ENCODE measurements around the gene CELSR1.

Gene CELSR1

DNA sequence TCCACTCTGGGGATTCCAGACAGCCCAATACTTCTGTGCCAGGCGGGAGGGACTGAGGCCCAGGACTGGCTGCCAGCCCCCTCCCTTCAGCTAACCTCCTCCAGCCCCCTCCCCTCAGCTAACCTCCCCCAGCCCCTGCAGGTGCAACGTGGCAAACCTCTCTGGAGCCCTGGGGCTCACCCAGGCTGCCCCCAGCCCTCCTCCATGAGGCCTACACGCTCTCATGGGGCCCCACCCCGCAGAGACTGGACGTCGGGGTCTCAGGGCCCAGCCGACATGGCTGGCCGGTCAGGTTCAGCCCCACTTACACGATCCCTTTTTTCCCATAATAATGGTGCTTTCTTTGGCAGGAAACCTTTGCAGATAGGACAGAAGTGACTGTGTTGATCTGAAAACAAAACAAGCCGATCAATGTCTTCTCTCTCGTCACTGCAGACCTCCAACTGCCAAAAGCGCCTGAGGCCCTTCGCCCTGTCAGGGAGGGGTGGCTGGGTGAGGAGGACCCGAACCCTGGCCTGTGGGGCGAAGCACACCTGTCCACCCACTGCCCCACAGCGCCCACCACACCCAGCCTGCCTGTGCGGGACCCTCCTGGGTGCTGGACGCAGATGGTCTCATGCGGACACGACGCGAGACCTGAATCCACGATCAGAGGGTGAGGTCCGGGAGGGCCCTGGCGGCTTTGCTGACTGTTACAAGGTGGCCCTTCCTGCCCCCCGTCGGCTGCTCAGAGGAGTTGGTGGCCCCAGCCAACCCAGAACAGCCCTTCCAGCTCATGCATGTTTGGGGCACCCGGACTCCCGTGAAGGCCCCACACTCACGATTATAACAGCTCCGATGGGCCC, 168.3 kb downstream of the CELSR1 start:
- no peak overlapping the region for H3K4me3 Mint-ChIP-seq
- peaks cover 3% of the 10 kb centered on the region for H3K36me3 Mint-ChIP-seq (ENCODE audit: low read depth)
- peaks cover 7% of the 10 kb centered on the region for H3K4me1 Mint-ChIP-seq
- no peak overlapping the region for H3K27ac Mint-ChIP-seq
- TF ChIP-seq, protein P1, sequence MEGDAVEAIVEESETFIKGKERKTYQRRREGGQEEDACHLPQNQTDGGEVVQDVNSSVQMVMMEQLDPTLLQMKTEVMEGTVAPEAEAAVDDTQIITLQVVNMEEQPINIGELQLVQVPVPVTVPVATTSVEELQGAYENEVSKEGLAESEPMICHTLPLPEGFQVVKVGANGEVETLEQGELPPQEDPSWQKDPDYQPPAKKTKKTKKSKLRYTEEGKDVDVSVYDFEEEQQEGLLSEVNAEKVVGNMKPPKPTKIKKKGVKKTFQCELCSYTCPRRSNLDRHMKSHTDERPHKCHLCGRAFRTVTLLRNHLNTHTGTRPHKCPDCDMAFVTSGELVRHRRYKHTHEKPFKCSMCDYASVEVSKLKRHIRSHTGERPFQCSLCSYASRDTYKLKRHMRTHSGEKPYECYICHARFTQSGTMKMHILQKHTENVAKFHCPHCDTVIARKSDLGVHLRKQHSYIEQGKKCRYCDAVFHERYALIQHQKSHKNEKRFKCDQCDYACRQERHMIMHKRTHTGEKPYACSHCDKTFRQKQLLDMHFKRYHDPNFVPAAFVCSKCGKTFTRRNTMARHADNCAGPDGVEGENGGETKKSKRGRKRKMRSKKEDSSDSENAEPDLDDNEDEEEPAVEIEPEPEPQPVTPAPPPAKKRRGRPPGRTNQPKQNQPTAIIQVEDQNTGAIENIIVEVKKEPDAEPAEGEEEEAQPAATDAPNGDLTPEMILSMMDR (IDR thresholded peaks at IDR 0.05; ENCODE audit: unreplicated experiment in 3 of 3): no peak
- H3K27me3 Mint-ChIP-seq (ENCODE audit: low read depth): peaks cover 4% of the 10 kb centered on the region
- peaks cover under 1% of the 10 kb centered on the region for H3K9me3 Mint-ChIP-seq

DNA sequence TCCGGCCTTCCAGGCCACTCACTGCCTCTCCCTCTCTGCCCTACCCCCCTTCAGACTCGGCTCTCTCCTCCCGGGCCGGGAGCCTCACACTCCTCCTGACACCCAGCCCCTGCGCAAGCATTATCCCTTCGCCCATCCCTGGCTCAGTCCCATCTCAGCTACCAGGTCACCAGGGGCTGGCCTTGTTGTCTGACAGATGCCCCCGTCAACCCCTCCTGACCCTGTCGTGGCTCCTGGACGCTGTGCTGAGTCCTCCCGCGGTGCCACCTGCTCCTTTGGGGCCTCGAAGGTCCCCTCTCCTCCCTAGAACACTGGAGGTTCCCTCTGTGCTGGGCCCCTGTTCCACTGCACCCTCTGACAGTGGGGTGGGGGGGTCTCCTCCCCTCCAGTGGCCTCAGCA, 169.0 kb downstream of the CELSR1 start:
- Mint-ChIP-seq H3K9me3 (no peaks in the 10 kb centered on the region), H3K36me3 (ENCODE audit: low read depth) (peaks cover 3% of the 10 kb centered on the region), H3K4me3 (no peak overlapping the region), H3K27me3 (ENCODE audit: low read depth) (peaks cover 4% of the 10 kb centered on the region), H3K27ac (no peak overlapping the region), H3K4me1 (peaks cover 5% of the 10 kb centered on the region)
- TF ChIP-seq, protein P1 (IDR thresholded peaks at IDR 0.05; ENCODE audit: unreplicated experiment in 3 of 3): no peak

DNA sequence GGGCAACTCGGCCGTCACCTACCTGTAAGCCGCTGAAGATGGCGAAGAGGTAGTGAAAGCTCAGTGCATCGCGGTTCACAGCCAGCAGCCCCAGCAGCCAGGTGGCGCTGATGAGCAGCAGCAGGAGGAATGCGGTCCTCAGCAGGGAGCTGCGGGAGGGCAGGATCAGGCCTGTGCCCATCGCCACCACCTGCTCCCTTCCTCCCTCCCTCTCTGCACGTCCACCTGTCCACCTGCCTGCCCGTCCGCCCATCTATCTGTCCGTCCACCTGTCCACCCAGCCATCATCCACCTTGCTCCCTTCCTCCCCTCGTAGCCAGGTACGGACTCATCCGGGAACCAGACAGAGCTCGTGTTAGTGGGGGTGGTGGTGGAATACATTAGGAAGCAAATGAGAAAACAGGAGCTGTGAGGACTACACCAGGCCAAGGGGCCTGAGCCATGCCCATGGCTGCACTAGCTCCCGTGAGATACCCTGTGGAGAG, 169.7 kb downstream of the CELSR1 start:
- Mint-ChIP-seq H3K36me3 (ENCODE audit: low read depth) (no peaks in the 10 kb centered on the region), H3K4me1 (peaks cover 1% of the 10 kb centered on the region), H3K4me3 (no peak overlapping the region), H3K27me3 (ENCODE audit: low read depth) (peaks cover 4% of the 10 kb centered on the region), H3K9me3 (no peaks in the 10 kb centered on the region), H3K27ac (no peak overlapping the region)
- TF ChIP-seq, protein P1 (IDR thresholded peaks at IDR 0.05; ENCODE audit: unreplicated experiment in 3 of 3): peak; percentile 61 to 74 (median 74)

DNA sequence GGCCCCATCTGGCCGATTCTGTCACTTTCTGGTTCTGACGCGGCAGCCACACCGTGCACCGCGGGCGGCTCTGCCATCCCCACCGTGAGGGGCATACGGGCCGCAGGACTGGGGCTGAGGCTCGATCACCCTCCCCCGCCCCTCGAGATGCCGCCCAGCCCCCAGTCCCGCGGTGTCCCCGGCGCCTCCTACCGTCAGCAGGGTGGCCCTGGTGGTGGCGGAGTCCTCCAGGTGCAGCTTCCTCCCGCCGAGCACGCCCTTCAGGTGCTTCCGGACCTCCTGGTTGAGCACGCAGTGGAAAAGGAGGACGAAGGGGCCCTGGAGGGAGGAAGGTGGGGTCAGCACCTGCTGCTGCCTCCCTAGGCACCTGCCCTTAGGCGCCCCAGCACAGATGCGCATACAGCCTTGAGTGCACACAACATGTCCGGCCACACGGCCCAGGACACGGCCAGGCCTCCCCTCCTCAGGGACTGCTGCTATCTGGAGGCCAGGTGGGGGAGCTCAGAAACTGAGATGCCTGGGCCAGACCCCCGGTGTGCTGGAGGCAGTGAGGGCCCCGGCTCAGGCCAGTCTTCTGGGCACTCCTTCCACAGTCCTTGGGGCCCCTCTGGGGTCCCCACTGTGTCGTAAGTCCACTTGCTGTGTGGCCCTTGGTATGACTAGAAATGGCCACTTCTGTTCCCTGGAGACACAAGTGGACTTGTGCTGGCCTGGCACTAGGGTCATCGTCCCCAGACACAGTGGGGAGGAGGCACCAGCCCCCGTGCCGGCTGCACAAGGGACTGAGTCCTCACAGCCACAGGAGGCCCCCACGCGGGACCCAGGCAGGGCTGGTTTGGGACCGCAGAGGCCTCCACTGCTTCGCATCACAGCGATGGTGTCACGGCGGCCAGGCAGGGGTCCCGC, 170.4 kb downstream of the CELSR1 start:
- no peak overlapping the region for H3K27ac Mint-ChIP-seq
- no peak overlapping the region for H3K4me3 Mint-ChIP-seq
- no peaks in the 10 kb centered on the region for H3K9me3 Mint-ChIP-seq
- H3K4me1 Mint-ChIP-seq: no peaks in the 10 kb centered on the region
- H3K27me3 Mint-ChIP-seq (ENCODE audit: low read depth): peaks cover 4% of the 10 kb centered on the region
- TF ChIP-seq, protein P1 (IDR thresholded peaks at IDR 0.05; ENCODE audit: unreplicated experiment in 3 of 3): no peak
- H3K36me3 Mint-ChIP-seq (ENCODE audit: low read depth): peaks cover 4% of the 10 kb centered on the region

DNA sequence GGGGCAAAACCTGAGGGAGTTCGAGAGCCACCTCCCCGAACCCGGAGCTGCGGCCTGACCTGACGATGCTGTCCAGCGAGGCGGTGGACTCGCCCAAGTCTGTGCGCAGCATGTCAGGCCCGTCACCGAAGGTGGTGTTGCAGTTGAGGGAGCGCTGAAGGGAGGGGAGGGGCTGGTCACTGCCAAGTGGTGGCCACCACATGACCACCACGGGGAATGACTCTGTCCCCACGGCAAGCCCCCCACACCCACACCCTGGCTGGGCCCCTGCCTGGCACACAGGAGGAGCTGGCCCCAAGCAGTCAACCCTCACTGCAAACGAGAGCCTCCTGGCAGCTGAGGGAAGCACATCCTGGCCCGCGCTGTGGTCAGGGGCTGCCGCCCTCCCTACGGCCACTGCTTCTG, 171.1 kb downstream of the CELSR1 start:
- Mint-ChIP-seq H3K9me3 (no peaks in the 10 kb centered on the region), H3K27ac (no peak overlapping the region), H3K4me3 (no peak overlapping the region), H3K4me1 (no peaks in the 10 kb centered on the region), H3K36me3 (ENCODE audit: low read depth) (peaks cover 7% of the 10 kb centered on the region), H3K27me3 (ENCODE audit: low read depth) (peaks cover 4% of the 10 kb centered on the region)
- TF ChIP-seq, protein P1 (IDR thresholded peaks at IDR 0.05; ENCODE audit: unreplicated experiment in 3 of 3): no peak
